Common myeloid progenitor, CD34-positive (primary cell): ENCODE data around the gene RAB27A.
"Not testable (repeated sequence)": the region's sequence is repeated elsewhere in the genome, so short reads cannot be mapped to it uniquely, and the experiment has no call there.

Experiments
- CTCF ChIA-PET: fragments of 350-600 bp; sonication (Branson Sonifier 250); formaldehyde crosslinking; loops from one replicate; lab custom pipeline; 2021; ENCODE audit warnings: antibody characterized with exemption; lab: Charles Lee
- POLR2A ChIA-PET: fragments of 350-600 bp; sonication (Branson Sonifier 250); formaldehyde crosslinking; loops from one replicate; lab custom pipeline; 2021; ENCODE audit warnings: antibody characterized with exemption; lab: Charles Lee
- DNase-seq, 3 donors: peaks; one replicate each; pipeline versions ENCODE4 v3.0.0 to v3.0.0-alpha.2; 2013
- H3K27ac ChIP-seq, 2 experiments: 1 replicate in 1 of 2; 2 replicates in 1 of 2; pipeline ENCODE4 v1.7.0; 2013; ENCODE audit warnings: inconsistent platforms in 2 of 2, low read length in 2 of 2, mild to moderate bottlenecking in 2 of 2, low read depth in 1 of 2, moderate library complexity in 1 of 2; ENCODE audit not compliant: severe bottlenecking in 2 of 2, insufficient read depth in 1 of 2, poor library complexity in 1 of 2
- H3K27me3 ChIP-seq, 5 experiments: replicated peaks in 2 of 5; 1 replicate in 3 of 5; 2 replicates in 2 of 5; pipeline versions ENCODE4 v1.6.1 to v1.7.0; 2013; ENCODE audit warnings: low read length in 4 of 5, mild to moderate bottlenecking in 2 of 5, moderate library complexity in 2 of 5, inconsistent platforms in 1 of 5; ENCODE audit not compliant: insufficient read depth in 5 of 5, control insufficient read depth in 4 of 5
- H3K36me3 ChIP-seq, 4 experiments: 1 replicate in 2 of 4; 2 replicates in 2 of 4; pipeline versions ENCODE4 v1.6.1 to v1.7.0; 2013; ENCODE audit warnings: low read length in 3 of 4, control low read depth in 1 of 4, mild to moderate bottlenecking in 1 of 4; ENCODE audit not compliant: control insufficient read depth in 4 of 4, insufficient read depth in 4 of 4
- H3K4me1 ChIP-seq, 4 experiments: 1 replicate in 3 of 4; 2 replicates in 1 of 4; pipeline versions ENCODE4 v1.6.1 to v1.7.1; 2013; ENCODE audit warnings: low read length in 3 of 4, mild to moderate bottlenecking in 3 of 4, control low read depth in 1 of 4, inconsistent platforms in 1 of 4, moderate library complexity in 1 of 4; ENCODE audit not compliant: control insufficient read depth in 4 of 4, insufficient read depth in 4 of 4; ENCODE audit errors: control extremely low read depth in 1 of 4
- H3K4me3 ChIP-seq, 7 experiments: 1 replicate in 4 of 7; 2 replicates in 3 of 7; pipeline versions ENCODE4 v1.5.1 to v1.7.0; 2013; ENCODE audit warnings: mild to moderate bottlenecking in 7 of 7, low read length in 6 of 7, moderate library complexity in 6 of 7, inconsistent platforms in 2 of 7, low read depth in 2 of 7, control low read depth in 1 of 7; ENCODE audit not compliant: insufficient read depth in 4 of 7, control insufficient read depth in 1 of 7; ENCODE audit errors: extremely low read depth in 1 of 7
- H3K9me3 ChIP-seq, 5 experiments: 1 replicate in 4 of 5; 2 replicates in 1 of 5; pipeline versions ENCODE4 v1.6.1 to v1.7.1; 2013; ENCODE audit warnings: low read length in 4 of 5, mild to moderate bottlenecking in 2 of 5, inconsistent platforms in 1 of 5, low read depth in 1 of 5, moderate library complexity in 1 of 5; ENCODE audit not compliant: control insufficient read depth in 4 of 5, insufficient read depth in 2 of 5; ENCODE audit errors: control extremely low read depth in 1 of 5
- WGBS: methylation state at CpG from one replicate; pipeline ENCODE4 v1.1.5; 2013; ENCODE audit not compliant: insufficient coverage; 5-methylcytosine and 5-hydroxymethylcytosine counted together

Gene RAB27A

GRCh38 chr15:55253580-55253979, 36.0 kb downstream of the RAB27A start:
- Histone ChIP-seq H3K9me3 (no peaks in the 10 kb centered on the region), H3K4me3 (no peak overlapping the region), H3K4me1 (peaks cover 28 to 78% (median 36%) of the 10 kb centered on the region in 4 experiments), H3K27ac (no peak overlapping the region), H3K36me3 (peaks cover 0 to 9% (median 1%) of the 10 kb centered on the region in 4 experiments), H3K27me3 (no peaks in the 10 kb centered on the region)
- DNase-seq, result peak in 2 of 3 donors; percentile 45 to 59
- WGBS, result no CpG with 5 or more reads among the region's 3 CpGs
- CTCF ChIA-PET, result no interaction called here
- POLR2A ChIA-PET, result no interaction called here

DNA sequence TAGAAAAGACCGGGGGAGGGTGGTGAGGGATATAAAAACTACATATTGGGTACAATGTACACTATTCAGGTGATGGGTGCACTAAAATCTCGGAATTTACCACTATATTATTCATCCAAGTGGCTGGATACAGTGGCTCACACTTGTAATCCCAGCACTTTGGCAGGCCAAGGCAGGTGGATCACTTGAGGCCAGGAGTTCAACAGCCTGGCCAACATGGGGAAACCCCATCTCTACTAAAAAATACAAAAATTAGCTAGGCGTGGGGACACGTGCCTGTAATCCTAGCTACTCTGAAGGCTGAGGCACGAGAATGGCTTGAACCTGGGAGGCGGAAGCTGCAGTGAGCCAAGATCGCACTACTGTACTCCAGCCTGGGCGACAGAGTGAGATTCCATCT, 37.4 kb downstream of the RAB27A start:
- 100% methylated on average over 5 of the region's 8 CpGs for WGBS
- peaks cover 32 to 83% (median 46%) of the 10 kb centered on the region in 4 experiments for H3K4me1 ChIP-seq
- H3K36me3 ChIP-seq, result peaks cover 0 to 10% (median 1%) of the 10 kb centered on the region in 4 experiments
- not testable (repeated sequence) for H3K9me3 ChIP-seq, H3K4me3 ChIP-seq, H3K27me3 ChIP-seq, H3K27ac ChIP-seq, DNase-seq
- POLR2A ChIA-PET, result interaction anchor here (0.6 kb wide), 1 partner anchor 118 kb away, joined by 3 read pairs; no protein-coding TSS in a partner anchor
- CTCF ChIA-PET, result interaction anchor here (1.3 to 2.7 kb wide), 5 partner anchors 15 to 39 kb away, joined by 3 to 10 read pairs (median 3); no protein-coding TSS in a partner anchor

- Histone ChIP-seq H3K27me3 (no peaks in the 10 kb centered on the region), H3K27ac (peak overlapping the region in 1 of 2 experiments; percentile 7), H3K36me3 (peaks cover 0 to 10% (median 1%) of the 10 kb centered on the region in 4 experiments), H3K4me1 (peaks cover 30 to 82% (median 44%) of the 10 kb centered on the region in 4 experiments), H3K9me3 (no peaks in the 10 kb centered on the region), H3K4me3 (no peak overlapping the region)
- peak in 2 of 3 donors; percentile 62 to 65 for DNase-seq
- ChIA-PET CTCF (interaction anchor here (0.7 to 2.7 kb wide), 8 partner anchors 14 to 40 kb away, joined by 3 to 10 read pairs (median 5); no protein-coding TSS in a partner anchor), POLR2A (interaction anchor here (1.4 kb wide), 1 partner anchor 16 kb away, joined by 3 read pairs; no protein-coding TSS in a partner anchor)
- 50% methylated on average over 2 of the region's 4 CpGs for WGBS
Measured at GRCh38 chr15:55250941-55251340, 38.7 kb downstream of the RAB27A start.

DNA sequence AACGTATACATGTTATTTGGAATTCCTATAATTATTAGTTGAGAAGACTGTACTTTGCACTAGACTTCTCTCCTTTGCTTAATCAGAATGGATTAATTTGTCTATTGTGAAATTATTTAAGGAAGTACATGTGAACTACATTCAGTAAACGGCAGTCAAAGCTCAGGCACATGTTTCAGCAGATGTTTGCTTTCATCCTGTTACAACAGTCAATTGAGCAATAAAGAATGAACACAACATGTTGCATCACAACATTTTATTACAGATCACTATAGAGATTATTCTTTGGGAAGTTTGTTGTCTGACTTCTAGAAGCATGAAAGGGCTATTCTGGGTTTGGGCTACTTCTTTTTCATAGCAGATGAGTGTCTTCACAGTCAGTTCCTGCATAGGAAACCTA, 39.2 kb downstream of the RAB27A start:
- peak; percentile 52 to 91 (median 88) for DNase-seq
- Histone ChIP-seq H3K9me3 (no peaks in the 10 kb centered on the region), H3K27ac (peak overlapping the region in 1 of 2 experiments; percentile 7), H3K4me3 (no peak overlapping the region), H3K27me3 (no peaks in the 10 kb centered on the region), H3K36me3 (peaks cover 0 to 10% (median 1%) of the 10 kb centered on the region in 4 experiments), H3K4me1 (peaks cover 26 to 77% (median 39%) of the 10 kb centered on the region in 4 experiments)
- 17% methylated on average over 1 of the region's 2 CpGs for WGBS
- POLR2A ChIA-PET, result interaction anchor here (1.2 to 1.4 kb wide), 2 partner anchors 17 to 19 kb away, joined by 3 to 5 read pairs; no protein-coding TSS in a partner anchor
- CTCF ChIA-PET, result interaction anchor here (0.7 to 2.7 kb wide), 7 partner anchors 15 to 41 kb away, joined by 3 to 10 read pairs (median 5); no protein-coding TSS in a partner anchor

DNA sequence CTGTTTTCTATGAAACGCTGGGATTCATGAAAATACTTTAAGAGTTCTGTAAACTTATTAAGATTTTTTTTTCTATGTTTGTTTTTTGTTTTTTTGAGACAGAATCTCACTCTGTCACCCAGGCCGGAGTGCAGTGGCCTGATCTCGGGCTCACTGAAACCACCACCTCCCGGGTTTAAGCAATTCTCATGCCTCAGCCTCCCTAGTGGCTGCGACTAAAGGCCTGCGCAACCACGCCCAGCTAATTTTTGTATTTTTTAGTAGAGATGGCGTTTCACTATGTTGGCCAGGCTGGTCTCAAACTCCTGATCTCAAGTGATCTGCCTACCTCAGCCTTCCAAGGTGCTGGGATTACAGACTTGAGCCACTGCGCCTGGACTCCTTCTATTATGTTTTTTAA, 39.7 kb downstream of the RAB27A start:
- H3K27ac ChIP-seq, DNase-seq, H3K27me3 ChIP-seq, H3K4me3 ChIP-seq, H3K9me3 ChIP-seq: not testable (repeated sequence)
- Histone ChIP-seq H3K4me1 (peaks cover 23 to 72% (median 34%) of the 10 kb centered on the region in 4 experiments), H3K36me3 (peaks cover 0 to 13% (median 1%) of the 10 kb centered on the region in 4 experiments)
- ChIA-PET POLR2A (interaction anchor here (1.2 kb wide), 1 partner anchor 20 kb away, joined by 5 read pairs; no protein-coding TSS in a partner anchor), CTCF (interaction anchor here (0.7 to 2.7 kb wide), 7 partner anchors 15 to 41 kb away, joined by 3 to 10 read pairs (median 5); no protein-coding TSS in a partner anchor)
- 96% methylated on average over 7 of the region's 9 CpGs for WGBS

DNA sequence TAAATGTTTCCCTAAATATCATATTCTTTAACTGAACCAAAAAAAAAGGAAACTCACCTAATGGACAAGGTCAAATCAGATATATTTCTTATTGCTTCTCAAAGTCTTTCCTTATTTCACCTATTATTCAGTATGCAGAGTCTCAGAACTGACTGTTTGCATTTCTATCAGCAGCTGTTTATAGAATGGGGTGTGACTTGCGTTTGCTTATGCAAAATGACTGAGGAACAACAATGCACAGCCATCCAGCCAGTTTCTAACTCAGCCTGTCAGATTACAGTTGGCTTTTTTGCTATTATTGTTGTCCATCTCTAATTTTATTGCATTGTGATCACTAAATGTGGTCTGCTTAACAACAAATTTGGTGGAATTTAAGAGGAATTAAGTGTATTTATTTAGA, 40.7 kb downstream of the RAB27A start:
- Histone ChIP-seq H3K9me3 (no peaks in the 10 kb centered on the region), H3K4me3 (no peak overlapping the region), H3K27ac (no peak overlapping the region), H3K36me3 (peaks cover 0 to 13% (median 1%) of the 10 kb centered on the region in 4 experiments), H3K27me3 (no peaks in the 10 kb centered on the region), H3K4me1 (peaks cover 23 to 66% (median 32%) of the 10 kb centered on the region in 4 experiments)
- WGBS, result 100% methylated on average over 1 of the region's 1 CpG
- POLR2A ChIA-PET, result no interaction called here
- CTCF ChIA-PET, result interaction anchor here (2.3 kb wide), 1 partner anchor 17 kb away, joined by 5 read pairs; no protein-coding TSS in a partner anchor
- no peak for DNase-seq
